ENCODE data around the gene PHB1. TPM values are rescaled to one million over a fixed set of nuclear protein-coding genes. Genes with fewer than 3 reads are reported as not detected.

Gene PHB1
- polyA plus RNA-seq, 1 donor (not counting 4 experiments of a cell fraction or from before 2014, with no cell fraction given): 395 TPM

DNA sequence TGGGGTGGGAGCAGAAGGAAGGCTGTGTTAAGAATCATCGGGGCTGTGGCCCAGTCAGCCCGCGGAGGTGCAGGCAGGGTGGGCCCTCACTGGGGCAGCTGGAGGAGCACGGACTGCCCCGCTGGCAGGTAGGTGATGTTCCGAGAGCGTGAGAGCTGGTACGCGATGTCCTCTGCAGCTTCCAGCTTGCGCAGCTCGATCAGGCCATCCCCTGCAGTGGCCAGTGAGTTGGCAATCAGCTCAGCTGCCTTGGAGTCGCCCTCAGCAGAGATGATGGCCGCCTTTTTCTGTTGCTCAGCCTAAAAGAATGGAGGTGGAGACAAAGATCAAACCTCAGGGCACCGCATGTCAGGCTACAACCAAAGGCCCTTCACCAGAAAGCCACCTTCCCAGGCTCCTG is 9.8 kb downstream of the PHB1 start:
- Histone ChIP-seq H3K27me3 (ENCODE audit: control insufficient read depth, extremely low read depth, insufficient read depth, low read length) (no peaks in the 10 kb centered on the region), H4K20me1 (ENCODE audit: control insufficient read depth, extremely low read depth, insufficient read depth, low read length) (peaks cover 4% of the 10 kb centered on the region), H3K9me1 (ENCODE audit: control insufficient read depth, extremely low read depth, insufficient read depth, low read length) (no peaks in the 10 kb centered on the region), H3K4me3 (ENCODE audit: control insufficient read depth in 2 of 3, extremely low read depth in 1 of 3, insufficient read depth in 2 of 3, low read depth in 1 of 3, low read length in 3 of 3) (no peak overlapping the region), H3K79me2 (ENCODE audit: control insufficient read depth, insufficient read depth, low read length) (no peaks in the 10 kb centered on the region), H3K36me3 (ENCODE audit: control insufficient read depth in 2 of 2, extremely low read depth in 1 of 2, insufficient read depth in 2 of 2, low read length in 2 of 2) (peaks cover 33 to 58% of the 10 kb centered on the region in 2 experiments), H3K9ac (ENCODE audit: control insufficient read depth, extremely low read depth, insufficient read depth, low read length) (no peak overlapping the region), H3K27ac (ENCODE audit: control insufficient read depth, insufficient read depth, low read length) (no peak overlapping the region), H3K4me1 (ENCODE audit: control insufficient read depth, extremely low read depth, insufficient read depth, low read length) (no peaks in the 10 kb centered on the region), H3K9me3 (ENCODE audit: control insufficient read depth, low read depth, low read length) (no peaks in the 10 kb centered on the region), H2AFZ (ENCODE audit: control insufficient read depth, low read length) (no peak overlapping the region), H3K4me2 (ENCODE audit: control insufficient read depth, extremely low read depth, insufficient read depth, low read depth, low read length) (no peak overlapping the region)
- FAIRE-seq (no peak), DNase-seq (ENCODE audit: low read depth, low spot score) (no peak)
- dilution Hi-C loops (cut with MboI; ENCODE audit: extremely low pct_ligation_motif_present, low sequenced_read_pairs): no loop called here
- no peak for TF ChIP-seq EZH2 (IDR thresholded peaks at IDR 0.05; ENCODE audit: low read length)
- TF ChIP-seq, protein P1, sequence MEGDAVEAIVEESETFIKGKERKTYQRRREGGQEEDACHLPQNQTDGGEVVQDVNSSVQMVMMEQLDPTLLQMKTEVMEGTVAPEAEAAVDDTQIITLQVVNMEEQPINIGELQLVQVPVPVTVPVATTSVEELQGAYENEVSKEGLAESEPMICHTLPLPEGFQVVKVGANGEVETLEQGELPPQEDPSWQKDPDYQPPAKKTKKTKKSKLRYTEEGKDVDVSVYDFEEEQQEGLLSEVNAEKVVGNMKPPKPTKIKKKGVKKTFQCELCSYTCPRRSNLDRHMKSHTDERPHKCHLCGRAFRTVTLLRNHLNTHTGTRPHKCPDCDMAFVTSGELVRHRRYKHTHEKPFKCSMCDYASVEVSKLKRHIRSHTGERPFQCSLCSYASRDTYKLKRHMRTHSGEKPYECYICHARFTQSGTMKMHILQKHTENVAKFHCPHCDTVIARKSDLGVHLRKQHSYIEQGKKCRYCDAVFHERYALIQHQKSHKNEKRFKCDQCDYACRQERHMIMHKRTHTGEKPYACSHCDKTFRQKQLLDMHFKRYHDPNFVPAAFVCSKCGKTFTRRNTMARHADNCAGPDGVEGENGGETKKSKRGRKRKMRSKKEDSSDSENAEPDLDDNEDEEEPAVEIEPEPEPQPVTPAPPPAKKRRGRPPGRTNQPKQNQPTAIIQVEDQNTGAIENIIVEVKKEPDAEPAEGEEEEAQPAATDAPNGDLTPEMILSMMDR (optimal IDR thresholded peaks at IDR 0.05 in 1 of 3, IDR thresholded peaks at IDR 0.05 in 1 of 3, conservative IDR thresholded peaks at IDR 0.05 in 1 of 3; ENCODE audit: extremely low read depth in 1 of 3, insufficient read depth in 2 of 3, low read length in 3 of 3): no peak

DNA sequence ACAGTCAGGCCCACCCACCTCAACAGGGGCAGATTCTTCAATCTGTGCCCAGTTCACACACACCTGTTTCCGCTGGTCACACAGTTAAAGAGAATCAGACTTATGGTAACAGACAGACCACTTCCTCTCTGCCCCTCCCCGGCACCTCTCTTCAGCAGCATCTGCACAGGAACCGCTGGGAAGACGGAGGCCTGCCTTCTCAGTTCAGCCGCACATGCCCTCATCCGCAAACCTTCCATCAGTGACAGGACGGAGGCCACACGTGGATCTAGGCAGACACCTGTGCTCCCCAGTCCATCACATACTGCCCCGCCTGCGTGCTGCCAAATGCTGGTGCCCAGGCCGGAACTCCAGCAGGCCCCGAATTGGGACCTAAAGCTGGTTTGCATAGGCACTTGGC is 10.3 kb downstream of the PHB1 start:
- Histone ChIP-seq H3K79me2 (ENCODE audit: control insufficient read depth, insufficient read depth, low read length) (no peaks in the 10 kb centered on the region), H3K9me1 (ENCODE audit: control insufficient read depth, extremely low read depth, insufficient read depth, low read length) (no peaks in the 10 kb centered on the region), H3K27me3 (ENCODE audit: control insufficient read depth, extremely low read depth, insufficient read depth, low read length) (no peaks in the 10 kb centered on the region), H3K9me3 (ENCODE audit: control insufficient read depth, low read depth, low read length) (no peaks in the 10 kb centered on the region), H3K27ac (ENCODE audit: control insufficient read depth, insufficient read depth, low read length) (no peak overlapping the region), H3K36me3 (ENCODE audit: control insufficient read depth in 2 of 2, extremely low read depth in 1 of 2, insufficient read depth in 2 of 2, low read length in 2 of 2) (peaks cover 33 to 58% of the 10 kb centered on the region in 2 experiments), H3K9ac (ENCODE audit: control insufficient read depth, extremely low read depth, insufficient read depth, low read length) (no peak overlapping the region), H3K4me2 (ENCODE audit: control insufficient read depth, extremely low read depth, insufficient read depth, low read depth, low read length) (no peak overlapping the region), H3K4me1 (ENCODE audit: control insufficient read depth, extremely low read depth, insufficient read depth, low read length) (no peaks in the 10 kb centered on the region), H3K4me3 (ENCODE audit: control insufficient read depth in 2 of 3, extremely low read depth in 1 of 3, insufficient read depth in 2 of 3, low read depth in 1 of 3, low read length in 3 of 3) (no peak overlapping the region), H2AFZ (ENCODE audit: control insufficient read depth, low read length) (no peak overlapping the region), H4K20me1 (ENCODE audit: control insufficient read depth, extremely low read depth, insufficient read depth, low read length) (peaks cover 4% of the 10 kb centered on the region)
- DNase-seq (ENCODE audit: low read depth, low spot score): no peak
- no peak for TF ChIP-seq EZH2 (IDR thresholded peaks at IDR 0.05; ENCODE audit: low read length)
- dilution Hi-C loops (cut with MboI; ENCODE audit: extremely low pct_ligation_motif_present, low sequenced_read_pairs): no loop called here
- no peak for FAIRE-seq

Measured in keratinocyte (primary cell).